HG03045 (cell line): ENCODE results near the gene IGSF9.

Experiments used
- ATAC-seq: cut with Tn5 transposase; IDR thresholded peaks from one replicate; pipeline ENCODE4 v1.9.1; 2021; ENCODE audit warnings: mild to moderate bottlenecking, moderate library complexity; ENCODE audit not compliant: unreplicated experiment

IGSF9 gene

DNA sequence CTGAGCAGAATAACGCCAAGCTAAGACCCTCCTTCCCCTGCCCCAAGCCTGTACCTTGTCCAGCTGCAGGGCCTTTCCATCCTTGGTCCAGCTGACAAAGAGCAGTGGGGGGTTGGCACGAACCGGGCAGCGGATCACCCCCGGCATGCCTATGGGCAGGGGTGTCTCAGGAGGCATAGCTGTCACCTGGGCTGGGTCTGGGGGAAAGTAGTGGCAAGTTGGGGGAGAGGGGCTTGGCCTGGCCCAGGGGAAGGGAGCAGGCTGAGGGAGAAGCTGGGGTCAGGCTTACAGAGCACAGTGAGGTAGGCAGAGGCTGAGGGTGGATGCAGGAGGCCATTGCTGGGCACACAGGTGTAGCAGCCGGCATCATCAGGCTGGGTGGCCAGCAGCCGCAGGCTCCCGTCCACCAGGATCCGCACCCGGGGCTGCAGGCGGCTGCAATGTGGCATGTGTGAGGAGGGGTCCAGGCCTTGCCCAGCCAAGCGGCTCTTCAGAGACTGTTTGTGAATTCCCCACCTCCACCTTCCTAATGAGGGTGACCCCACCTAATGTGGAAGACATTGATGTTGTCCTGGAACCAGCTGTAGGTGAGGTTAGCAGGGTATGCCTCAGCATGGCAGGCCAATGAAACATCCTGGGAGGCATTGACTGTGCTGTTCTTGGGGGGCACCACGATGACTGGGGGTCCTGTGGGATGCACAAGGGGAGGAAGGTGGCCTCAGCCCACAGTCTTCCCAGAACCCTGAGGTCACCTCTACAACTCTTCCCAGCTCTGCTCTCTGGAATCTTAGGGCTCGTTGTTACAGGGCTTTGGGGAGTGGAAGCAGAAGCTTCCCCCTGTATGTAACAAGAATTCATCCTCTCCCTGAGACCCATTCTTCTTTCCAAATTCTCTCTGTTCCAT lies 11.0 kb downstream of the IGSF9 start:
- ATAC-seq: no peak

DNA sequence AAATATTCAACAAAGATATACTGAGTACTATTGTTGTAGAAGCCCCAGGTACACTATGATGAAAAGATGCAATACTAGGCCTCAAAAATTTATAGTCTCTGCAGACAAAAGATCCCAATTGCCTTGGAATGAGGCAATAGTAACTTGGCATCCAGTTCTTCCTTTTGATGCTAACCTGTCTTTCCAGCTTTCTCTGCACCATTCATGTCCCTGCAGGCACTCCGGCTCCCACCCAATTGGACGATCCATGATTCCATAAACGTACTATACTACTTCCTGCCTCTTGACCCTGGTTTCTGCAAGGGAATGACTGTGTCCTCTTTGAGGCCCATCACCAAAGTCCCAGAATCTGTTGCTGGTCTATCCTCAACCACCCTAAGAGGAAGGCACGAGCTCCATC lies 12.1 kb downstream of the IGSF9 start:
- ATAC-seq: no peak

DNA sequence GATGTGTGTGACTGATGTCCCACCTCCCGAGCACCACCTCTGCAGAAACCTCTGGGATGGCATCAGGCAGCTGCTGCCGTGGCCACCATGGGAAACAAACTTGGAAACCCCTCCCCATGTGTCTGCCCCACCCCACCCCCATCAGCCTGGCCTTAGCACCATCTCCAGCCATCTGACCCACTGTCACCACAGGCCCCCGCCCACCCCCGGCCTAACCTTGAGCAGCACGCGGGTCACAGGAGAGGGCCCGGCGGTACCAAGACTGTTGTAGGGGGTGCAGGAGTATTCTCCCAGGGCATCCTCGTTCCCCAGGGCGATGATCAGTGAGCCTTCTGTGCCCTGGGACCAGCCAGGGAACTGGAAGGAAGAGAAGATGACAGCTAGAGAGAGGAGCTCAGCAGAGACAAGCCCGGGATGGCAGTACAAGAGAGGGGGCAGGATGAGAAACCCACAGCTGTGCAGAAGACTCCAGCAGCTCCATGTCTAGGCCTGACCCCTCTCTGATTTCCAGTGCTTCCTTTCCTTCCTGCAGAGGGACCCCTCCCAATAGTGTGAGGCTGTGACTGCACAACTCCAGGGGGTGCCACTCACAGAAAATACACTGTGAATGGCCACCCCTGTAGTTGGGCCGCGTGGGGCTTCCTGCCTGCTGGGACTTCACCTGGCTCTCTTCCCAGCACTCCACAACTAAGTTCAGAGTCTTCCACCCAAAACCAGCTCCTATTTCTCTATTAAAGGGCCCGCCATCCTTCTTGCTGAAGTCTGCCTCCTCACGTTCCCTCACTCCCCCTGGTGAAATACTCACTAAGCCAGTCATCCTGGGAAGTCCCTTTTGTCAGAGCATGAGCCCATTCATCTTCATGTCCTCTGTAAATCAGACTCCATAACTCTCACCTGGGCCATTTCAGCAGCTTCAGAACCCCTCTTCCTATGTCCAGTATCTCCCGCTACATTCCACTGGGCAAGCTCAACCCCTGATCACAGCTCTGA lies 12.8 kb downstream of the IGSF9 start:
- ATAC-seq: no peak

GRCh38 chr1:159931795-159932173 lies 13.6 kb downstream of the IGSF9 start:
- ATAC-seq: no peak

- no peak for ATAC-seq
These were observed 14.2 kb downstream of the IGSF9 start for GRCh38 chr1:159931101-159931794.

- no peak for ATAC-seq
These were observed 14.8 kb downstream of the IGSF9 start for GRCh38 chr1:159930634-159931033.

GRCh38 chr1:159930216-159930615 lies 15.2 kb downstream of the IGSF9 start:
- no peak for ATAC-seq

DNA sequence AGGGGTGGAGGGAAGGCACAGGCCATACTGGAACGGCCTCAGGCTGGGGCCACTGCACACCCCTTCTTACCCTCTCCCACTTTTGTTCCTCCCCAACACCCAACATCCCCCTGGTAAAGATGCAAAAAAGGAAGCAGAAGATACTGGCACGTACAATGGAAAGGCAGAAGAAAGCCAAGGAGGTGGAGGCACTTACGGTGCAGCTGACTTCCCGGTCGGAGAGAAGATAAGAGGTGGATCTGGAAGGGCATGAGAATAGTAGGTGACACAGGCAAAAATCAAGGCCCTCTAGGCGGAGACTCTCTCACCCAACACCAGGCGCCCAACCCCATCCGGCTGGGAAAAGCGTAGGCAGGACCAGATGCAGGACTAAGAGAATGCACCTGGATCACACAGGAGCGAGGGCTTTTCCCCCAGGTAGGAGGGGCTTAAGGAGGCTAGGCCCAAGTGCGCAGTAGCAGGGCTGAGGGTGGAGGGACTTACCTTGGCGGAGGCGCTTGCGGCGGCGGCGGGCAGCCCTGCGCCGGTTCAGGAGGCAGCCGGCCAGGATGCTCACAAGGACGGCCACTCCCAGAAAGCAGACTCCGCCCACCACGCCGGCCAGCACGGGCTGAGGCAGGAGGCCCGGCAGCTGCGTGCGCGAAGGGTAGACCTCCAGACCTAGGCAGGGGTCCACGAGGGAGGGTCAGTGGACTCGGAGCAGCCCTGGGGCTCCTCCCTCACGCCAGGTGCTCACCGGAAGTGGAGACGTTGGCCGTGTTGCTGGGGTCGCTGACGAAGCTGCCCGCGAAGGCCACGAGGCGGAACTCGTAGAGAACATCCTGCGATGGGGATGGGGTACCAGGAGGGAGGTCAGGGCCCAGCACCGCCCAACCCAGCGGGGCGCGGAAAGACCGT lies 16.0 kb downstream of the IGSF9 start:
- no peak for ATAC-seq

DNA sequence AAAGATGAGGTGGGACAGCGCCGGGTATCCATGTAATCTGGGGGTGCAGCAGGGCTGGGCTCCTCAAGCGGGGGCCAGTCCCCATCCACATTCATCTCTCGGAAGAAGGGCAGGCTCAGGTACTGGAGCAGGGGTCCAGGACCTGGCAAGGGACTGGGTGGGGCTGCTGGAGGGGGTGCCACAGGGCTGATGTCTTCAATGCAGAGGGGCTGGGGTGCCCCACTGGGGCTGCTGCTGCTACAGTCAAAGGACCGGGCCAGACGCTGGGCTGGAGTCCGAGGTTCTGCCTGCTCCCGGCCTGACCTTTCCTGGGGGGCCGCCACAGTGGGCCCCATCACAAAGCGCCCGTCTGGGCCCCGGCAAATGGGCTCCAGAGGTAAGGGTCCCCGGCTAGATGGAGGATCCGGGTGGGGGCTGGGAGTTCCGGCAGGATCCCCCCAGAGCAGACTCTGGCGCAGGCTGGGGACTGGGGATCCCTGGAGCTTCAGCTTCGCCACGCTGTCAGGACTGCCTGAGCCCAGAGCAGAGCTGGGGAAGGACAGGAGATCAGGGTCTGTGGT lies 16.8 kb downstream of the IGSF9 start:
- ATAC-seq: no peak

DNA sequence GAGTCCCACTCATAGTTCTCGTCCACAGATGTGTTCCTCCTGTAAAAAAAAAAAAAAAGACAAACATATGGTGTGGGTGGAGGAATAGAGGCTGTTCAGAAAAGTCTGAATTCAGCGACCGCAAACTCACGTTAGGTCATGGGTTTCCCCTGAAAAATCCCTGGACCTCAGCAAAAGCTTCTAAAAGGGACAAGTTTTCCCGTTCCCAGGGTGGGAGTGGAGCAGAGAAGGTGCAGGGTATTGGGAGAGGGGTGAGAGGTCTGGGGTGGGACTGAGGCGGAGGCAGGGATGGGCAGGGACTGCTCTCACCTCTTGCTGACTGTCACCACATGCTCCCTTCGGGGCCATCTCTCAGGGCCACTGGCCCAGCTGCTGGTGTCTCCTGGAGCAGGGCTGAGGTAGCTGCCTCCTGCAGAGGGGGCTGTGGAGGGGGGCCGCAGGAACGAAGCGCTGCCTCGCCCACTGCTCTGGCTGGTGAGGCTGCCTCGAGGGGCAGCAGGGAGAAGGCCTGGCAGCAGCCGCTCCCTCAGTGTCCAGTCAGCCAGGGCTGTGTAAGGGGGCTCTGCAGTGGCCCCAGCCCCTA lies 17.5 kb downstream of the IGSF9 start:
- no peak for ATAC-seq

- no peak for ATAC-seq
These were observed 18.1 kb downstream of the IGSF9 start for GRCh38 chr1:159927211-159927848.

DNA sequence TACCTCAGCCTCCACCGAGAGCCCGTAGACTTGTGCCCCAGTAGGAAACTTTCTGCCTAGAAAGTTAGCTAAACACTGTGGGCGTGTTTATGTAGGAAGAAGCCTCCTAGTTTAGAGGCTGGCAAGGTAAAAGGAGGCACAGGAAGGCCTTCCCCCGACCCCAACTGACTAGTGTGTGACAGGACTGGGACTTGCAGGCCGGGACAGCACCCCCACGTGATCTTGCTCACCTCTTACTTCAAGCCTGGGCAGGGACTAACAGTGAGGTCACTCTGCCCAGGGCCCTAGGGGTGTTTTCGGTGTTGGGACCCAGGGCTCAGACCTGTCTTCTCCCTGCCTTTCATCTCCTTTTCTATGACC lies 19.7 kb downstream of the IGSF9 start:
- no peak for ATAC-seq

GRCh38 chr1:159924791-159925718 lies 20.4 kb downstream of the IGSF9 start, which contains the start of gene TAGLN2:
Gene TAGLN2 (minus strand): TSS chr1:159925507. CDS start chr1:159920509, 4,998 bp downstream.
- peak; percentile 60 for ATAC-seq

DNA sequence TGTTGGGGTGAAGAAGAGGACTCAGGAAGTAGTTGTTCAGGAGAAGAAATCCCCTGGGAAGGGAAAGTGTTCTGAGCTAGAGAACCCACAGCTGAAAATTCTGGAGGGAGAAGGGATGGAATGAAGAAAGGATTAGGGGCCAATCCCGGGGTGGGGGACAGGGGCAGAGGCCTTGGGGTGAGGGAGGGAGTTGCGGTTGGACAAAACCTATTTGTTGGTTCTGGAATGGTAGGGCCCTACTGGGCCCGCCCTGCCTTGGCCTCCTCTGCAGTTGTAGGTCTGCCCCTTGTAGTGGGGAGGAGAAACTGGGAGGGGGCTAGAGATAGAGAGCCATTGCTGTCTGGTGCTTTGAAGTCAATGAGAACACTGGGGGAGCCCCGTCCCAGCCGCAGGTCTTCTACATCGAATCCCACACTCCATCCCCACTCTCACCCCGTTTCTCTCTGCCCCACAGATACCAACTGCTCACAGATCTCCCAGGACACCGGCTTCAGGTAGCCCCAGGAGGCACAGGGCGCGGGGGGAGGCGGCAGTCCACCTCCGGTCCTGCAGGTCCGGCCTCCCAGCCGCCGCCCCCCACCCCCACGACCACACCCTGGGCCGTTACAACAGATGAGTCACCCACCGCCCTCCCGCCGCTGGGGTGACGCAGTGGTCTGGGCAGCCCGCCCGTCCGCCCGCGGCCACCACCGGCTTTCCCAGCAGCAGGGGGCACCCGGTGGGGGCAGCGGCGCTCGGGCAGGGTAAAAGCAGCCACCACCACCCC lies 21.2 kb downstream of the IGSF9 start:
- ATAC-seq: peak; percentile 10

DNA sequence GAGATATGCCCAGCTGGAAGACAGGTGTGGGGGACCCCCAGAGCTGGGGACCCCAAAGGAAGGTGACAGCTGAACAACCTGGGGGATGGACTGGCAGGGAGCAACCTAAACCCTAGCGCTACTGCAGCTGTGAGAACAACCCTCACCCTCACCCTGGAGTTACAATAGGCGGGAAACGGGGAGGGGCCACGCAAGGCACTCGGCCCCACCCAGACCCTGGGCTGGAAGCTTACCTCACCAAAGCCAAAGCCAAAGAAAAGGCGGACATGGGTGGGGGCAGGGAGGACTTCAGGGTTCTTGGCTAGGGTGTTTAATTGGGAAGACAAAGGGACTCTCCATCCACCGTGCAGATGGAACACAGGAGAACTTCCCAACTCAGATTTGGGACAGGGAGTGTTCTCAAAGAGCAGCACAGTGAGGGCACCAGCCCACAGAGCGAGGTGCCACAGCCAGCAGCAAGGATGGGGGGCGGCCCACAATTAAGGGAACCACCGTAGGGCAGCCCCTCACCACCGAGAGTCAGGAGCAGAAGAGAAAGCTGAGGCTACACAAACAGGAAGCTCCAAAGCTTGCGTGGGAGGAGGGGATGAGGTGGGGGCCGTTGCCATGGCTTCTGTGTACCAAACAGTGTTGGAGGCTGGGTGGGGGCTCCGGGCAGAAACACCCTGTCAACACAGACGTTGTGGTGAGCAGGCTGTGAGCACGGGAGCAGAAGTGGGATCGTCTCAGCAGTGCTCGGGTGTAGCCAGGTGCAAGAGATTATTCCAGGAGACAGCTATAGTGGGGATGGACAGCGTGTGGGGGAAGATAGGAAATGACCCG lies 22.0 kb downstream of the IGSF9 start:
- ATAC-seq: peak; percentile 28

DNA sequence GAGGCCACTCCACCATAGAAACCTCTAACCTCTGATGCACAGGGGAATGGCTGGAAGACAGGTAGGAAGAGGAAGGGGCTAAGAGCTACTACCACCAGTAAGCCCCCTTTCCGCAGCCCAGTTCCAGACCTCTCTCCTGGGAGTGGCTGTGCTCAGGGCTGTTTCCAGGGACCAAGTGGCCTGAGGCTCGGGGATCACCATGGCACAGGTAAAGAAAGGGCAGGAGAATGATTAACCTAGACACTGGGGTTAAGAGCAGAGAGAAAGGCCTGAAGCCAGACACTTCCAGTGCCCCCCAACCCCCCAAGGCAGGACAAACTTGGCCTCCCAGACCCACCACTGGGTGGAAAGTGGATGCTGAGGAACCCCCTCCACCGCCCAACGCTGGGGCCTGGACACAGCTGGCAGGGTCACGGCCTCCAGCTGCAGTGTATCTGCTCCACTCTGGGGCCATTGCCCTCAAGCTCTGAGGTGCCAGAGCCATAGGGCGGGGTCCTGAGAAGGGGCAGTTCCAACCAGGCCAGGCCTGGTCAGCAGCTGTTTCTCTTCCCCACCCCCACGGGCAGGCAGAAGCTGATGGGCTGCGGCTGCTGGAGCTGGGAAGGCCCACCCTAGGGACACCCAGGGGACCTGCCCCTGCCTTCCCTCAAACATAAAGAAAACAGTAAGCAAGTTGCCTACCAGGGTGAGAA lies 22.8 kb downstream of the IGSF9 start:
- ATAC-seq: no peak
